Suprapubic skin (tissue), 4 donors: ENCODE measurements around the gene TNFRSF19.

Experiments used
- CTCF ChIP-seq, 2 donors: fragments of 200-600 bp in 1 of 2; fragments of 450-650 bp in 1 of 2; sonication (generic) in 1 of 2; IDR thresholded peaks; one replicate each; pipeline ENCODE4 v1.5.1; 2016 to 2019; ENCODE audit warnings: antibody characterized with exemption in 2 of 2, mild to moderate bottlenecking in 1 of 2, moderate library complexity in 1 of 2
- POLR2A ChIP-seq, 2 donors: fragments of 450-650 bp; IDR thresholded peaks; one replicate each; pipeline ENCODE4 v1.6.1; 2017; ENCODE audit warnings: antibody characterized with exemption in 2 of 2, mild to moderate bottlenecking in 2 of 2, moderate library complexity in 2 of 2
- POLR2AphosphoS5 ChIP-seq, 3 donors: sonication (generic); formaldehyde crosslinking; IDR thresholded peaks; one replicate each; pipeline ENCODE4 v1.6.1; 2017; ENCODE audit warnings: antibody characterized with exemption in 3 of 3

GRCh38 chr13:23619068-23619855 lies 49.0 kb downstream of the TNFRSF19 start:
- no peak for TF ChIP-seq CTCF (IDR thresholded peaks at IDR 0.05)
- TF ChIP-seq POLR2A (IDR thresholded peaks at IDR 0.05): no peak
- TF ChIP-seq POLR2AphosphoS5 (IDR thresholded peaks at IDR 0.05): no peak
